Tibial nerve (tissue), 4 donors: ENCODE results near the gene MAP4K2.

Source experiments
- CTCF ChIP-seq, 5 experiments: fragments of 200-600 bp in 3 of 5; fragments of 450-650 bp in 2 of 5; sonication (generic) in 3 of 5; IDR thresholded peaks; one replicate each; pipeline ENCODE4 v1.5.1; 2016 to 2019; ENCODE audit warnings: antibody characterized with exemption in 5 of 5, mild to moderate bottlenecking in 3 of 5, moderate library complexity in 2 of 5
- EP300 ChIP-seq, 2 donors: sonication (generic); formaldehyde crosslinking; IDR thresholded peaks; one replicate each; pipeline ENCODE4 v1.6.1; 2017; ENCODE audit warnings: antibody characterized with exemption in 2 of 2, mild to moderate bottlenecking in 1 of 2
- POLR2A ChIP-seq, 2 donors: fragments of 450-650 bp; IDR thresholded peaks; one replicate each; pipeline ENCODE4 v1.6.1; 2017; ENCODE audit warnings: antibody characterized with exemption in 2 of 2, mild to moderate bottlenecking in 2 of 2, moderate library complexity in 2 of 2

DNA sequence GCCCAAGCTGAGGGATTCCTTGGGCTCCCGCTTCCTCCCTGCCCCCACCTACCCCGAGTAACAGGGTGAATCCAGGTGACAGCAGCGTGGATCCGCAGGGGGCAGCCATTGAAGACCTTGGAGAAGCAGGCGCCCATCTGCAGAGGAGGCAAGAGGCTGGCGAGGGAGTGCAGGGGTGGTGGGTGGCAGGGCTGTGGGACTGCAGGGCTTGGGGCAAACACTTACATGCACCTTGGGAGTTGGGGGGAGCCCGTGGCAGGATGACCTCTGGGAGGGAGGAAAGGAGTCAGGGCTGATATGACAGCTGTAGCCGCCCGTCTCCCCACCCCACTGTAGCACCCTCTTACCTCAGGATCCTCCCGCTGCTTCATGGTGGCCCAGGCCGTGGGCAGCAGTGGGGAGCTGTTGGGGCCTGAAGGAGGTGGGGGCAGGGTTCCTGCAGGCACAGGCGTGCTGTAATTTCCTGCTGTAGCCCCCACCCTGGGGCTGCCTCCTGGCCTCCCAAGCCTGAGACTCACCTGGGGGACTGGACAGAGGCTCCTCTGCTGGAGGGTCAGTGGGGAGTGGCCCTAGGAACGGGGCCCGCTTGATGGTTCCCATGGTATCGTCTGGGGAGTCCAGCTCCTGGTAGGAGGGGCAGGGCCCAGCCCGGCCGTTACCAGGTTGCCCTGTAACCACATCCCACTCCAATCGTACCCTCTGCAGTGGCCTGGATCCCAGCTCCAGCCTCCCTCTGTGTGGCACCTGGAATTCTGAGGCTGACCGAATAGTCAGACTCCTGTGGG, 6.1 kb downstream of the MAP4K2 start:
- TF ChIP-seq CTCF (IDR thresholded peaks at IDR 0.05): no peak
- no peak for TF ChIP-seq POLR2A (IDR thresholded peaks at IDR 0.05)
- no peak for TF ChIP-seq EP300 (IDR thresholded peaks at IDR 0.05)
